Neuron (in vitro differentiated cells): ENCODE results near the gene KLF8.
"Not testable (repeated sequence)": the region's sequence is repeated elsewhere in the genome, so short reads cannot be mapped to it uniquely, and the experiment has no call there.

Experiments
- H2AFZ ChIP-seq: one replicate; pipeline ENCODE4 v1.6.1; 2013; ENCODE audit warnings: low read depth, mild to moderate bottlenecking, inconsistent platforms, low read length, moderate library complexity
- H3K27me3 ChIP-seq: one replicate; pipeline ENCODE4 v1.6.1; 2013; ENCODE audit warnings: low read length; ENCODE audit not compliant: insufficient read depth
- H3K36me3 ChIP-seq: one replicate; pipeline ENCODE4 v1.6.1; 2013; ENCODE audit warnings: low read length; ENCODE audit not compliant: insufficient read depth
- H3K4me1 ChIP-seq: one replicate; pipeline ENCODE4 v1.6.1; 2013; ENCODE audit warnings: low read length; ENCODE audit not compliant: insufficient read depth
- H3K4me3 ChIP-seq: 2 replicates; pipeline ENCODE4 v1.5.1; 2013; ENCODE audit warnings: mild to moderate bottlenecking, low read length, moderate library complexity
- H3K9me3 ChIP-seq: one replicate; pipeline ENCODE4 v1.6.1; 2013; ENCODE audit warnings: low read length

The KLF8 gene

DNA sequence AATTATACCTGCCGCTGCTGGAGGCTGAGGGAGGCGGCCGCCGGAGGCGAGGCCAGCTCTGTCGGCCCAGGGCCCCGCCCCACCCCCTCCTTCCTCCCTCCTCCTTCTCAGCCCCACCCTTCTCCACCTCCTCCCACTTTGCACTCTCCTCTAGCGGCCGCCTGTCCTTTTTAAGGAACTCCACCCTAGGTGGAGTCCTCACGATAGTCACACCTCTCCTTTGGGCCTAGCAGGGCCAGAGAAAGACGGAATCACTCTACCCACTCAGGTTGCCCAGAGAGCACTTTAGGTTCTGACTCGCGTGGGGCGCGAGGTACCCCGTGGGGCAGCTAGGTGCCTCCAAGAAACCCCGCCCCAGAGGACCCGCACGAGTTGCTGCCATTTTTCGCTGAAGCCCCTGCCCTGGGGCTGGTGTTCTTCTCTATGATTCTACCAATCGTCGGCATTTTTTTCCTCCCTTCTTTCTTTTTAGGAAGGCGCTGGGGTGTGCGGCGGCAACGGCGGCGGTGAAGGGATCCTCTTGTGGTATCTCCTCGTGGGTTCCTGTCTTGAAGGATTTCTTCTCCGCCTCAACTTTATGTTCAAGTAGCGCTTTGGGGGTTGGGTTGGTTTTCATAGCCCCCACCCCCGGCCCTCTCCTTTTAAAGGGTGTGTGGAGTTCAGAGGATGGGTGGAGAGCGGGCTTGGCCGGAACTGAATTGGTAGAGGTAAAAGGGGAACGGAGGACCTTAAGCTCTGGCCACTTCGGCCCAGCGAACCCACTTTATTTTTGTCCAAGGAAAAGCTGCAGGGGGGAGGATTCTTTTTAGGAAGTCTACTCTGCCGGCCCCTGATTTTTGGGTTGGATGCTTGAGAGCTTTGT lies at the start of gene KLF8:
TSS of gene KLF8 (plus strand) at position 136 of the 862 bp plus-strand sequence. CDS start 979 bp downstream, outside the sequence.
- peaks cover 10% of the 10 kb centered on the region for H3K27me3 ChIP-seq
- H3K9me3 ChIP-seq = no peaks in the 10 kb centered on the region
- H2AFZ ChIP-seq = no peak within 1 kb of the TSS
- H3K4me1 ChIP-seq = no peaks in the 10 kb centered on the region
- H3K36me3 ChIP-seq = no peaks in the 10 kb centered on the region
- H3K4me3 ChIP-seq = no peak within 1 kb of the TSS

DNA sequence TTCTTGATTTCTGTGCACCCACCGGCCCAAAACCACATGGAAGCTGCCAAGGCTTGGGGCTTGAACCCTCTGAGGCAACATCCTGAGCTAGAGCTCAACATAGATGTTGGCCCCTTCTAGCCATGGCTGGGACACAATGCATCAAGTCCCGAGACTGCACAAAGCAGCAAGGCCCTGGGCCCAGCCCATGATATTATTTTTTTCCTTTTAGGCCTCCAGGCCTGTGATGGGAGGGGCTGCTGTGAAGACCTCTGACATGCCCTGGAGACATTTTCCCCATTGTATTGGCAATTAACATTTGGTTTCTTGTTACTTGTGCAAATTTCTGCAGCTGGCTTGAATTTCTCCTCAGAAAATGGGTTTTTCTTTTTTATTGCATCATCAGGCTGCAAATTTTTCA lies 25.2 kb upstream of the KLF8 start:
- not testable (repeated sequence) for H3K4me3 ChIP-seq, H3K4me1 ChIP-seq, H2AFZ ChIP-seq, H3K27me3 ChIP-seq, H3K9me3 ChIP-seq, H3K36me3 ChIP-seq

DNA sequence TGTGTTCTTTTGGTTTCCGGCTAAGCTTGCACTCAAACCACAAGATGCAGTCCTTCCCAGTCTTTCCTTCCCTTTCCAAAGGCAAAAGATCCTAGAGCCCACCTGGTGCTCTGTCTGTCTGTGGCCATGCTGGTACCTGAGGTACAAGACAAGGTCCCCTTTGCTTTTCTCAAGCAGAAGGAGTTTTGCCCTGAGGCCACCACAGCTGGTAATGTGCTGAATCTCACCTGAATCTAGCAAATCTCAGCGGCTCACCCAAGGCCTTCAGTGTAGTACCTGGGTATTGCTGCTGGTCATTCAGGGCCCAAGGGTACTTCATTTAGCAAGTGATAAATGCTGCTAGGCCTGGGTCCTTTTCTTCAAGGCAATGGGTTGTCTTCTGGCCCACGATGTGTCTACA lies 20.5 kb upstream of the KLF8 start:
- Histone ChIP-seq H2AFZ (no peak overlapping the region), H3K4me1 (no peaks in the 10 kb centered on the region), H3K4me3 (no peak overlapping the region), H3K9me3 (no peaks in the 10 kb centered on the region), H3K27me3 (no peaks in the 10 kb centered on the region), H3K36me3 (no peaks in the 10 kb centered on the region)

DNA sequence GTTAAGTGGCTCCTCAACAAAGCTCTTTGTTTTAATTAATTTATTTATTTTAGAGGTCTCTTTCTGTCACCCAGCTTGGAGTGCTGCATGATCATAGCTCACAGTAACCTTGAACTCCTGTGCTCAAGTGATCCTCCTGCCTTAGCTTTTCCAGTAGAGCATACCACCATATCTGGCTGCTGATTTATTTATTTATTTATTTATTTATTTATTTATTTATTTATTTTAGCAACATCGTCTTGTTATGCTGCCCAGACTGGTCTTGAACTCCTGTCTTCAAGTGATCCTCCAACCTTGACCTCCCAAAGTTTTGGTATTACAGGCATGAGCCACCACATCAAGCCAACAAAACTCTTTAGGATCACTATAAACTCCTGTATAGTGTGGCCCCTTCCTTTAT lies 15.8 kb upstream of the KLF8 start:
- Histone ChIP-seq H2AFZ (no peak overlapping the region), H3K36me3 (no peaks in the 10 kb centered on the region), H3K4me3 (no peak overlapping the region), H3K27me3 (no peaks in the 10 kb centered on the region), H3K4me1 (no peaks in the 10 kb centered on the region), H3K9me3 (no peaks in the 10 kb centered on the region)

DNA sequence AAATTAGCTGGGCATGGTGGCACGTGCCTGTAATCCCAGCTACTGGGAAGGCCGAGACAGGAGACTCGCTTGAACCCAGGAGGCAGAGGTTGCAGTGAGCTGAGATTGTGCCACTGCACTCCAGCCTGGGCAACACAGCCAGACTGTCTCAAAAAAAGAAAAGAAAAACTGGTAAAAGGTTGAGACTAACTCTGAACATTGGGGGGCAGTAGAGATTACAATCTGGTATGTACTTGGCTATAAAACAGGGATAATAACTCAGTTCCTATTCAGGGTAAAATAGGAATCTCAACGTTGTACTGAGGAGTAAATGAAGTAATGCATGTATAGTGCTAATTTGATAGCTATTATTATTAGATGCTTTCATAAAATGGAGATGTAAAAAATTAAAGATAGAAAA lies 12.5 kb upstream of the KLF8 start:
- Histone ChIP-seq H3K36me3 (no peaks in the 10 kb centered on the region), H3K9me3 (no peaks in the 10 kb centered on the region), H3K27me3 (no peaks in the 10 kb centered on the region), H2AFZ (no peak overlapping the region), H3K4me1 (no peaks in the 10 kb centered on the region), H3K4me3 (no peak overlapping the region)

DNA sequence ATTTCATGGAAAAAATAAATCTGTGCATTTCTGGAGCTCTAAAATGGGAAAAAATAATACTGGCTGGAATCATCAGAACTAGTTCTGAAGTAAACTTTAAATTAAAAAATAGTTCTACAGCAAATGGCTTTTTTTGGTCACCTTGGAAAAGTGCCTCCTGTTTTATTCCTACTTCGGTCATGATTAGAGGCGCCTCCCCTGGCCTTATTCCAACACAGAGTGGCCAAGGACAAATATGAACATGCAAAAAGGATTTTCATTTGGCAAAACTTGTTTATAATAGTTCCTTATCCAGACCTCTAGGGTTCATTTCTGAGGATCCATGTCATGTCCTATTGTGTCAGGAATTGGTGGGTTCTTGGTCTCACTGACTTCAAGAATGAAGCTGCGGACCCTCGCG lies 11.1 kb upstream of the KLF8 start:
- Histone ChIP-seq H3K4me3 (no peak overlapping the region), H3K27me3 (no peaks in the 10 kb centered on the region), H3K36me3 (no peaks in the 10 kb centered on the region), H2AFZ (no peak overlapping the region), H3K4me1 (no peaks in the 10 kb centered on the region), H3K9me3 (no peaks in the 10 kb centered on the region)

DNA sequence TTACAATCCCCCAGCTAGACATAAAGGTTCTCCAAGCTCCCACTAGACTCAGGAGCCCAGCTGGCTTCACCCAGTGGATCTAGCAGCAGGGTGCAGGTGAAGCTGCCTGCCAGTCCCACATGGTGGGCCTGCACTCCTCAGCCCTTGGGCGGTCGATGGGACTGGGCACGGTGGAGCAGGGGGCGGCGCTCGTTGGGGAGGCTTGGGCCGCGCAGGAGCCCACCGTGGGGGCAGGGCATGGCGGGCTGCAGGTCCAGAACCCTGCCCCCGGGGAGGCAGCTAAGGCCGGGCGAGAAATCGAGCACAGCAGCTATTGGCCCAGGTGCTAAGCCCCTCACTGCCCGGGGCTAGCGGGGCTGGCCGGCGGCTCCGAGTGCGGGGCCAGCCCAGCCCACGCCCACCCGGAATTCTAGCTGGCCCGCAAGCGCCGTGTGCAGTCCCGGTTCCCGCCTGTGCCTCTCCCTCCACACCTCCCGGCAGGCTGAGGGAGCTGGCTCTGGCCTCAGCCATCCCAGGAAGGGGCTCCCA lies 9.6 kb upstream of the KLF8 start:
- Histone ChIP-seq H2AFZ (no peak overlapping the region), H3K4me3 (no peak overlapping the region), H3K4me1 (no peaks in the 10 kb centered on the region), H3K27me3 (no peaks in the 10 kb centered on the region), H3K36me3 (no peaks in the 10 kb centered on the region), H3K9me3 (no peaks in the 10 kb centered on the region)

DNA sequence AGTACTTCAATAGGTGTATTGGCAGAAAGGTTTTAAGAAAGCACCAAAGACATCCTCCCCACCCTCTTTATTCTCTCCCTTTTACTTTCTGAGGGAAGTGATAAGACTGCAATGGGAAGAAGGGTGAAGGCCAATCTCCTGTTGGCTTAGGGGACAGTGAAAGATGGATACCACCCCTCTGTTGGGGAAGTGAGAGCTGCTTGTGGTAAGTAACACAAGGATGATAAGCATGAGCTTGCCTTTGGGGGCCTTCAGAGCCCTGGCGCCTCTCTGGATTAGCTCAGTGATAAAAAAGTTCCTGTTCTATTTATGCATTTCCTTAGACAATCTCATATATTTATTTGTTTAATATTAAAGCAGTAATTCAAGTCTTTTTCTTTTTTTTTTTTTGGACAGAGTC lies 5.2 kb upstream of the KLF8 start:
- Histone ChIP-seq H3K4me3 (no peak overlapping the region), H3K36me3 (no peaks in the 10 kb centered on the region), H2AFZ (no peak overlapping the region), H3K9me3 (no peaks in the 10 kb centered on the region), H3K27me3 (peaks cover 3% of the 10 kb centered on the region), H3K4me1 (no peaks in the 10 kb centered on the region)

DNA sequence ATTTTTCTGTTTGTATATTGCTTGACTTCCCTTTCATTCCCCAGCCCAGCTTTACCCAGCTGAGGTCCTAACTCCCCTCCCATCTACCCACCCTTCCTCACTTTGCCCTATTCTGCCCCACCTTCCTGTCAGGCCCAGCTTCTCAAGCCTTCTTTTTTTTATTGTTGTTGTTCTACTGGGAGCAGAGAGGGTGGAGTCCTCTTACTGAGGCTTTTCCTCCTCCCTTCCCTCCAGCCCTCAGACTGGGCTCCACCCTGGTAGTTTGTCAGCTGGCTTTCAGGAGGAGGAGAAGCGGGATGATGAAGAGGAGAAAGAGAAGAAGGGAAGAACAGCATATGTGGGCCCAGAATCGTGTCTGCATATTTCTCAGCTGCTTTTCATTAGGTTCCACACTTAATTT lies 3.2 kb upstream of the KLF8 start:
- Histone ChIP-seq H3K4me1 (no peaks in the 10 kb centered on the region), H2AFZ (no peak overlapping the region), H3K4me3 (no peak overlapping the region), H3K9me3 (no peaks in the 10 kb centered on the region), H3K36me3 (no peaks in the 10 kb centered on the region), H3K27me3 (peaks cover 6% of the 10 kb centered on the region)

DNA sequence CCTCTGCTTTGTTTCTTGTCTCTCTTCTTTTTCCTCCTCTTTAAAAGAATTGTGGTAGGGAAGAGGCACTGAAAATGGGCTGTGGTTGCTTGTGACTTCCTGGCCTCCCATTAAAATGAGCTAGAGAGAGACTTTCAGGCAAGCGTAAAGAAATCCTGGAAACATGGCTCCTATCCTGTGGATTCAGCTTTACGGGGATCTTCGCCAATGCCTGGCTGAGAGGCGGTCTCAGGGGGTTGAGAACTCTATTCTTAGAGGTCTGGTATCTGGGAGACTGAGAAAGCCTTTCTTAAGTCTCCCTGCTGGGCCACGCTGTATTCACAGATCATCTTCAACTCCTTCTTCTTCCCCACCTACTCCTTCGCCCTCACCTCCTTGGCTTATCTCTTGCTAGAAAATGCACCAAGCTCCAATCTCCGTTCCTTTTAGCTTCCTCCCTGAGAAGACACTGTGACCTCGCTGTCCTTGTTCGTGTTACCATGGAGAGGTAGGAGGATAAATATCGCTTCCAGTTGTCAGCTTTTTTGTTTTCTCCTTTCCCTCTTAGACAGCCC lies 542 bp upstream of the KLF8 start:
- H3K27me3 ChIP-seq = peaks cover 10% of the 10 kb centered on the region
- no peak overlapping the region for H3K4me3 ChIP-seq
- no peak overlapping the region for H2AFZ ChIP-seq
- H3K36me3 ChIP-seq = no peaks in the 10 kb centered on the region
- no peaks in the 10 kb centered on the region for H3K4me1 ChIP-seq
- H3K9me3 ChIP-seq = no peaks in the 10 kb centered on the region

DNA sequence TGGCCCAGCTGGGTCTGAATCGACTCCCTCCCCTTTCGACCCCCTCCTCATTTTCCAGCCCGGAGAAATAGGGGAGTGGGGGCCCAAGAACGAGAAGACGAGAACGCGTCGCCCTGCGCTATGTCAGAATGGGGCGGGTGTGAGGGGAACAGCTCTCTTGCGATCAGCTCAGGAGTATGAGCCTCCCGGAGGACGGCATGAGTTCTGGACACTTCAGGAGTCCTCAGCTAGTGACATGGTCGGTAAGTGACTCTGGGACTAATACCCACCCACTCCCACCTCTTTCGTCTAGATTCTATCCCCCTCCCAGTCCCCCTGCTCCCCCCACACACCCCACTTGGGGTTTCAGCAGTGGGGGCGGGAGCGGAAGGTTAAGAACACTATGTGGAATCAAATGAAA lies 944 bp downstream of the KLF8 start:
- H3K9me3 ChIP-seq = no peaks in the 10 kb centered on the region
- peaks cover 10% of the 10 kb centered on the region for H3K27me3 ChIP-seq
- no peaks in the 10 kb centered on the region for H3K4me1 ChIP-seq
- no peaks in the 10 kb centered on the region for H3K36me3 ChIP-seq
- H2AFZ ChIP-seq = no peak overlapping the region
- no peak overlapping the region for H3K4me3 ChIP-seq

DNA sequence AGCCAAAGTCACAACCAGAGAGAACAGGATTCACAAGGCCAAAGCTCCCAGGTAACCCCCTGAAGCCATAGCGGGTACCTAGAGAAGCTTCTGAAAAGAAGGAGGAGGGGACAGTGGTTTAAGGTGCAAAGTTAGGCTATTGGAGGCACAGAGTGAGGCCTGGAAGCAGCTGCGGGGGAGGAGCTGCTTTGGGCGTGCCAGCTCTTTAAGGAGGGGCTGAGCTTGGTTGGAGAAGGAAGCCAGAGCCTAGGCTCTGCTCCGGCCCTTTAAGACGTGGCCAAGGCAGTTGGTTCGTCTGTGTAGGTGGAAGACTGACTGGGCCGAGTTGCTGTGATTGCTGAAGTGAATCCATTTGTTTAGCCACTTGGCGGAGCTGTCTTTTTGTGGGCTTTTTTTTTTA lies 1.5 kb downstream of the KLF8 start:
- Histone ChIP-seq H3K27me3 (peaks cover 10% of the 10 kb centered on the region), H3K9me3 (no peaks in the 10 kb centered on the region), H2AFZ (no peak overlapping the region), H3K4me3 (no peak overlapping the region), H3K4me1 (no peaks in the 10 kb centered on the region), H3K36me3 (no peaks in the 10 kb centered on the region)

DNA sequence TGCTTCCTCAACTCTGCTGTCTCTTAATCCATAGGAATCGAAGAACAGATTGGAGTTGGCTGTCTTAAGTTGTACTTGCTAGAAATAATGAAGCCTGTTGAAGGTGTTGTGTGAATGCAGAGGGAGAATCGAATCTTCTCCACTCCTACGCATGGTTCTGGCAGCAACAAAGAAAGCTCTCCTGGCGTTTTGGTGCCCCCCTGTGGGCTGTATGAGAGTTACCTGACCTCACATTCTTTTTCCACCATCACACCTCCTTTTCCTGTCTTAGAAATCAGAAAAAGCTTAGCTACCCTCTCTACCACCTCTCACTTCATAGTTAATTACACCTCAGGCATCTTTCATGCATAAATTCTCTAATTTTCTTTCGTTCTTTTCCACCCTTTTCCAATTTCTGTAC lies 16.3 kb downstream of the KLF8 start:
- Histone ChIP-seq H3K9me3 (no peaks in the 10 kb centered on the region), H3K27me3 (no peaks in the 10 kb centered on the region), H3K4me3 (no peak overlapping the region), H2AFZ (no peak overlapping the region), H3K36me3 (no peaks in the 10 kb centered on the region), H3K4me1 (no peaks in the 10 kb centered on the region)
